Esophagus (tissue), 2 donors: ENCODE measurements around the gene RAB40B. TPM values are rescaled to one million over a fixed set of nuclear protein-coding genes. Genes with fewer than 3 reads are reported as not detected.

Experiments
- H3K27ac ChIP-seq, 2 donors: one replicate each; pipeline ENCODE4 v1.5.1; 2013; ENCODE audit warnings: low read depth in 2 of 2, mild to moderate bottlenecking in 2 of 2, inconsistent platforms in 1 of 2, low read length in 1 of 2, moderate library complexity in 1 of 2
- H3K27me3 ChIP-seq, 2 donors: one replicate each; pipeline ENCODE4 v1.6.1; 2013; ENCODE audit warnings: low read length in 2 of 2, control low read depth in 1 of 2, mild to moderate bottlenecking in 1 of 2; ENCODE audit not compliant: insufficient read depth in 2 of 2, control insufficient read depth in 1 of 2
- H3K36me3 ChIP-seq, 2 donors: one replicate each; pipeline ENCODE4 v1.6.1; 2013; ENCODE audit warnings: low read length in 1 of 2; ENCODE audit not compliant: control insufficient read depth in 2 of 2, insufficient read depth in 2 of 2
- H3K4me1 ChIP-seq, 2 donors: one replicate each; pipeline ENCODE4 v1.6.1; 2013; ENCODE audit warnings: low read length in 1 of 2; ENCODE audit not compliant: control insufficient read depth in 2 of 2, insufficient read depth in 2 of 2
- H3K4me3 ChIP-seq, 2 donors: one replicate each; pipeline ENCODE4 v1.5.1; 2013; ENCODE audit warnings: low read length in 2 of 2, mild to moderate bottlenecking in 2 of 2, low read depth in 1 of 2, moderate library complexity in 1 of 2
- H3K9me3 ChIP-seq, 2 donors: one replicate each; pipeline ENCODE4 v1.6.1; 2013; ENCODE audit warnings: mild to moderate bottlenecking in 2 of 2, low read depth in 1 of 2, low read length in 1 of 2, moderate library complexity in 1 of 2; ENCODE audit not compliant: control insufficient read depth in 2 of 2, insufficient read depth in 1 of 2
- WGBS, 2 donors: extraction: QIAGEN DNeasy Blood & Tissue Kit; methylation state at CpG; one replicate each; pipeline ENCODE4 v1.1.7; 2013; 5-methylcytosine and 5-hydroxymethylcytosine counted together
- polyA plus RNA-seq, 2 donors: library from polyadenylated mRNA; stranded (reverse); fragments of 200-250 nt; gene quantifications; one replicate each; pipeline ENCODE4 v1.2.3, GENCODE V29; 2013
- donor health status: healthy with polysubstance abuse.
- donor health status: Bipolar disorder and iron deficiency.

RAB40B gene
- polyA plus RNA-seq, 2 donors, result 9.3 to 9.7 TPM

DNA sequence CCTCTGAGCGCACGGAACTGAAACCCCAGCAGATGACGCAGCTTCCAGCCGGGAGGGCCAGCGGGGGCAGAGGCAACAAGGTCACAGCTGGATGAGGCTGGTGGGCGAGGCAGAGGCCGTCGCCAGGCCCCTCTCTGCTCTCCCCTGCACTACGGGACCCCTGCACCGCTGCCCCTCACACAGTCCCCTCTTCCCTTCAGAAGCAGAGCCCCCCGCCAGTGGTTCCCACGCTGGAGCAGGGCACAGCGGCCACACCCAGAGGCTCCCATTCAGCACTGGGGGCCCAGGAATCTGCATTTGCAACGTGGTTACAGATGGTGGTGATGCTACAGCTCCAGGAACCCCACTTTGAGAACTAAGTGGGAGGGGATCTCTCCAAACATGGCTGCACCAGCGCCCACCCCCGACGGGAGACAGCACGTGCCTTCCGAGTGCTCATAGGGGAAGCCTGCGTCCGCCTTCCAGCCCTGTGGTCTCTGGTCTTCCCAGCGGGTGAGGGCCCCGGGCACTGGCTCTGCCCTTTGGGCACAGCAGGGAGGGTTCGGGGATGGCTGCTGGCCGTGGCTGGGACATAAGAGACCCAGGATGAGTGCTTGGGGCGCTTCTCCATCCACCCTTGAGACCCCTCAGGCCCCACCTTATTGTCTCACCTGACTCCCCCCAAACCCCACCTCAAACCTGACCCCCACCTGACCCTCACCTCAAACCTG lies 4.7 kb upstream of the RAB40B start:
- Histone ChIP-seq H3K27ac (peak overlapping the region; percentile 89), H3K4me1 (peaks cover 0 to 18% of the 10 kb centered on the region in 2 donors), H3K9me3 (no peaks in the 10 kb centered on the region), H3K4me3 (no peak overlapping the region), H3K27me3 (no peaks in the 10 kb centered on the region), H3K36me3 (no peaks in the 10 kb centered on the region)
- 80 to 84% methylated on average over 26 of the region's 26 CpGs for WGBS, 2 donors

DNA sequence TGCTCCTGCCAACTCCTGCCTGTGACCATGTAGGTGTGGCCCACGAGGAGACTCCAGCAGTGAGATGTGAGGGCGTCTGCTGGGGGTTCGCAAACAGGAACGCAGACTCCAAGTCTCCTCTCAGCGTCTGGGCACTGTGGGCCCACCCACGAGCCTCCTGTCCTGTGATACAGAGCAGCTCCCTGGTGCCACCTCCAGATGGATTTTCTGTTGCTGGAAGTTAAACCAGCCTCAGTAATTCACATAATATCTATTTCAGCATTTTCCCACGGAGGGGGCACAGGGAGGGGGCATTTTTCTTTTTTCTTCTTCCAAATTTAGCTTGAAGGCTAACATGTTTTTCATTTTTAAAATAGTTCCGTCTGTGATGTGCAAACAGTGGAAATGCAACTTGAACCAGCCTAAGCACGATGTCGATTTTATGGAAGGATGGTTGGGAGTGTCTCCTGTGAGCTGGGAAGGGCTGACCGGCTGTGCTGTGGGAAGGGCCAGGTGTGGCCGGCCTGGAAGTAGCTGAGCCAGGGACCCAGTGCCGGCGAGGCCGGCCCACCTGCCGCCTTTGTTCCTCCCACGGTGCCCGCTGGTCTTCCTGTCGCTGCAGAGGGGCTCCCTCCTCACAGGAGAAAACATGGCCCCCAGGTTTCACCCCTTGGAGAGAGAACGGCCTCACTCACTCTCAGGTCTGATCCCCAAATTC lies 3.9 kb upstream of the RAB40B start:
- no peaks in the 10 kb centered on the region for H3K9me3 ChIP-seq
- H3K4me3 ChIP-seq, result no peak overlapping the region
- H3K27ac ChIP-seq, result peak overlapping the region; percentile 89
- WGBS, 2 donors, result 35 to 39% methylated on average over 20 of the region's 20 CpGs
- no peaks in the 10 kb centered on the region for H3K36me3 ChIP-seq
- peaks cover 2 to 20% of the 10 kb centered on the region in 2 donors for H3K4me1 ChIP-seq
- H3K27me3 ChIP-seq, result no peaks in the 10 kb centered on the region

DNA sequence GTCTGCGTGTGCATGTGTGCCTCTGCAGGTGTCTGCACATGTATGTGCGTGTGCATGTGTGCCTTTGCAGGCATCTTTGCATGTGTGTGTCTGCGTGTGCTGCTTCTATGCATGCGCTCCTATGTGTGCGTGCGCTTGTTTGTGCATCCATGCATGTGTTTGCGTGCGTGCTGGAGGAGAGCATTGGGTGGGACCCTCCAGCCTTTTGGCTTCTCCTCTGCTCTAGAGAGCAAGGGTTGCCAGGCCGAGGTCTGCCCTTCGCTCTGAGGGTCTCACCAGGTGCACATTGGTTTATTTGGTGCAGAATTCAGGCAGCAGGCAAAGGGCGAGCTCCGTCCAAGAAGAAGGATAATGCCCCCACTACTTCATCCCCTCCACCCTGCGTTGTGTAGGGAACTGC lies 1.1 kb upstream of the RAB40B start:
- Histone ChIP-seq H3K27ac (no peak overlapping the region), H3K27me3 (no peaks in the 10 kb centered on the region), H3K36me3 (no peaks in the 10 kb centered on the region), H3K4me1 (peaks cover 9 to 27% of the 10 kb centered on the region in 2 donors), H3K4me3 (no peak overlapping the region), H3K9me3 (no peaks in the 10 kb centered on the region)
- 80 to 84% methylated on average over 13 of the region's 13 CpGs for WGBS, 2 donors

DNA sequence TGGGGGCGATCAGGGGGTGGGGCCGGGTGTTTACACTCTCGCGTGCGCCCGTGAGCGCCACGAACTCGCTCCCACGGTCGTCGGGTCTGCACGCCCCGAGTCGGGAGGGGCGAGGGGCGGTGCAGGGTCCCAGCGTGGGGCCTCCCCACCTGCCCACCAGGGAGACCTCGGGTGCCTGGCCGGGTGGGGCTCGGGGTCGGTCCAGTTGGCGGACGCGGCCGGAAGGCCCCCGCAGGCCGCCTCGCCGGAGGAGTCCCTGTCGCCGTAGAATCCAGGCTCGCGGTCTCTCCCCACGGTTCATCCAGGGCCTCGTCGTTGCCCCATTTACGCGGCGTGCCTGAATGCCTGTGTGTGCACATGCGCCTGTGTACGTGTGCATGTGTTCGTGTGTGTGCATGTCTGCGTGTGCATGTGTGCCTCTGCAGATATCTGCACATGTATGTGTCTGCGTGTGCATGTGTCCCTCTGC lies 510 bp upstream of the RAB40B start:
- no peaks in the 10 kb centered on the region for H3K27me3 ChIP-seq
- H3K4me3 ChIP-seq, result peak overlapping the region; percentile 62 to 63
- no peaks in the 10 kb centered on the region for H3K36me3 ChIP-seq
- no peaks in the 10 kb centered on the region for H3K9me3 ChIP-seq
- H3K4me1 ChIP-seq, result peaks cover 9 to 27% of the 10 kb centered on the region in 2 donors
- peak overlapping the region; percentile 29 to 67 for H3K27ac ChIP-seq
- 5 to 6% methylated on average over 44 to 45 of the region's 45 CpGs for WGBS, 2 donors

DNA sequence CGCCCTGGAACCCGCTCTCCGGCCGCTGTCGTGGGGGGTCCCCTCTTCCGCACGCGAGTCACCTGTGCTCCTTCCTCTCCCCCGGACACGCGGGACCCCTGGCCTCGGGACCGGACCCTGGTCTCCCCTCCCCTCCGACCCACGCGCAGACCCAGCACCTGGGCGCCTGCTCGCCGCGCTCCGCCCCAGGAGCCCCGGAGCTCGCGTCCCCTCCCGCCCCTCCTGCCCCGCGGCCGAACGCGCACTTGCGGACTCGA lies 762 bp downstream of the RAB40B start:
- Histone ChIP-seq H3K4me3 (peak overlapping the region; percentile 62 to 88), H3K36me3 (no peaks in the 10 kb centered on the region), H3K4me1 (peaks cover 9 to 21% of the 10 kb centered on the region in 2 donors), H3K9me3 (no peaks in the 10 kb centered on the region), H3K27me3 (no peaks in the 10 kb centered on the region), H3K27ac (no peak overlapping the region)
- 0 to 1% methylated on average over 32 of the region's 32 CpGs for WGBS, 2 donors

DNA sequence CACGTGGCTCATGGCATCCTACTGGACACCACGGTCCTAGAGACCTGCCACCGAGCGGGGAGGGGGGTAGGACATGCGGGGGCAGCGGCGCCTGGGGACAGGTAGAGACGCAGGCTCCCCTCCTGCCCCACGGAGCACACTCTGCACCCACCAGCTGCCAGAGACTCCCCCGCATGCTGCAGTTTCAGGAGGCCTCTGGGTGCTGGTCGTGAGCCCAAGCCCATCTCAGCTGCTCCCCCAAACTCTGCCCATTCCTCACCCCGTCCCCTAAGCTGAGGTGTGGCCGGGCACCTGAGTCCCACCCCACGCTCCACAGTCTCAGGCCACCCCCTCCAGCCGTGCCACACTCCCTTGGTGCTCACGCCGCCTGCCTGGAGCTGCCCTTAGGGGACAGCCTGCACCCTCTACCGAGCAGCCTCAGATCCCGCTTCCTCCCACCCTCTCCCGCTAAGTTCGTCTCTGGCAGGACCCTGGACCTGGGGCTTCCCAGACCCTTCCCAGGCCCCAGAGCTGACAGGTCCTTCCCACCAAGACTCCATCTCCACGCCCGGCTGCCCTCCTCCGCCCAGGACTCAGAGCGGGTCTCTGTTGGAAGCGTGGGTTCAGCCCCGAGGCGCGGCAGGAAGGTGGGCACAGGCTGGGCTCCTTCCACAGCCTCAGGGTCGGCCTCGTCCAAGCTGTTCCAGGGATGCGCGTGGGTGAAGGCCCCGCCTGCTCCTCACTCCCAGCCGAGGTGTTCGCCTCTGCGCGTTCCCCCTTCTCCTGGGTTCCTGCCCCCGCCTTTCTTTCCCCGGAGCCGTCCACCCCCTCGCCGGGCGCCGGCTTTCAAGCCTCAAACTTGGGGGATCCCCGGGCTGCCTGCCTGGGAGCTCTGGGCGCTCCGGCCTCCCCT lies 1.3 kb downstream of the RAB40B start:
- peaks cover 9 to 21% of the 10 kb centered on the region in 2 donors for H3K4me1 ChIP-seq

DNA sequence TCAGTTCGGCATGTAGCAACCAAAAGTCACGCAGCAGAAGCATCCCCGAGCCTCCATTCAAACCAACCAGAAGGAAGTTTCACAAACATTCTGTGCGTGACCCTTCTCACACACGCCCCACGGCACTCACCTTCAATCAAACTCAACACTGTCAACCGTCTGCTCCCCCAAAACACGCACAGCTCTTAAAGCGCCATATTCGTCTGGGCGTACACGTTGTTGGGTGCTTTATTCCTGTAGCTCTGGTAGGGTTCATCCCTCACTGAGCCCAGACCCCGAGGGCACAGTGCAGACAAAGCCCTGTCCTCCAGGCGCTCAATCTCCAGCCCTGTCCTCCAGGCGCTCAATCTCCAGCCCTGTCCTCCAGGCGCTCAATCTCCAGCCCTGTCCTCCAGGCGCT lies 2.2 kb downstream of the RAB40B start:
- peaks cover 9 to 21% of the 10 kb centered on the region in 2 donors for H3K4me1 ChIP-seq
- 94 to 95% methylated on average over 15 to 16 of the region's 17 CpGs for WGBS, 2 donors
- H3K27ac ChIP-seq, result no peak overlapping the region
- no peaks in the 10 kb centered on the region for H3K36me3 ChIP-seq
- H3K9me3 ChIP-seq, result no peaks in the 10 kb centered on the region
- H3K4me3 ChIP-seq, result no peak overlapping the region
- H3K27me3 ChIP-seq, result no peaks in the 10 kb centered on the region

More for the DNA sequence above, 1.3 kb downstream of the RAB40B start:
- WGBS, 2 donors, result 26 to 28% methylated on average over 36 to 48 of the region's 48 CpGs
- Histone ChIP-seq H3K4me3 (peak overlapping the region; percentile 62 to 88), H3K27ac (no peak overlapping the region), H3K36me3 (no peaks in the 10 kb centered on the region), H3K9me3 (no peaks in the 10 kb centered on the region), H3K27me3 (no peaks in the 10 kb centered on the region)

DNA sequence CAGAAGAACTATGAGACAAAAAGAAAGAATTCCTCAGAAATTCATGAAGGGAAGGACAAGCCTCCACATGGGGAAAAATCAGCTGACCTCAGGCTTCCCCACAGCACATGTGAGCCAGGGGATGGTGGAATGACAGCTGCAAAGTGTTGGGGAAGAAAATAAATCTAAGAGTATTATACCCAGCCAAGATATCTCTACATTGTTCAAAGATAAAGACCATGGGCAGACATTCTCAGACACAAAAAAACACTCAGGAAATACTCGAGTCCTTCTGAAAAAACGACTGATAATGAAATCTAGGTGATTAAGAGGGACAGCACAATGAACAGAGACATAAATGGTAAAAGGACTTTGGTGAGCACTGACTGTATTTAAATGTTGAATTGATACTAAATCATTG lies 3.9 kb downstream of the RAB40B start:
- H3K4me1 ChIP-seq, result peaks cover 9 to 17% of the 10 kb centered on the region in 2 donors
- 74% methylated on average over 2 of the region's 2 CpGs for WGBS, 2 donors

DNA sequence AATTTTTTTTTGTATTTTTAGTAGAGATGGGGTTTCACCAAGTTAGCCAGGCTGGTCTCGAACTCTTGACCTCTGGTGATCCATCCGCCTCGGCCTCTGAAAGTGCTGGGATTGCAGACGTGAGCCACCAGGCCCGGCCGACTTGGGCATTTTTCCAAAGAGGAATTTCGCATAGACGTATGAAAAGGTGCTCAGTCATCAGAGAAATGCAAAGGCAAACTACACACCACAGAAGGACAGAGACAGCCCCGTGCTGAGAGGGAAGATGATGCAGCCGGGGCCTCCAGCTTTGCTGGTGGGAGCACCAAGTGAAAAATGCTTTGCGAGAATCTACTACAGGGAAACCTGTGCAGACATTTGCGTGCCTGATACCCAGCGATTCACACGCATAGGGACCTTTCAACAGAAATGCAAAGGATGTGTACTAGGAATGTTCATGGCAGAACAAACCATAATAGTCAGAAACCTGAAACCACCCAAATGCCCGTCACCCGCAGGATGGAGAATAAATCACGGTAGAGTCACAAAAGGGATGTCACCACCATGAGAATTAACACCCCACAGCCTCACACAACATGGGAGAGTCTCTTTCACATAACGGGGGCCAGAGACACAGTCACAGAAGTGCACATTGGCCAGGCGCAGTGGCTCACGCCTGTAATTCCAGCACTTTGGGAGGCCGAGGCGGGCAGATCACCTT lies 5.2 kb downstream of the RAB40B start:
- no peaks in the 10 kb centered on the region for H3K27me3 ChIP-seq
- H3K4me1 ChIP-seq, result peaks cover 9% of the 10 kb centered on the region in 2 donors
- no peaks in the 10 kb centered on the region for H3K9me3 ChIP-seq
- WGBS, 2 donors, result 91 to 93% methylated on average over 22 of the region's 22 CpGs
- H3K4me3 ChIP-seq, result no peak overlapping the region
- H3K36me3 ChIP-seq, result peaks cover 0 to 3% of the 10 kb centered on the region in 2 donors
- H3K27ac ChIP-seq, result no peak overlapping the region

More for the DNA sequence above, 3.9 kb downstream of the RAB40B start:
- no peak overlapping the region for H3K27ac ChIP-seq
- H3K27me3 ChIP-seq, result no peaks in the 10 kb centered on the region
- no peak overlapping the region for H3K4me3 ChIP-seq
- no peaks in the 10 kb centered on the region for H3K9me3 ChIP-seq
- peaks cover 0 to 3% of the 10 kb centered on the region in 2 donors for H3K36me3 ChIP-seq
